ENCODE data around the gene GTSF1L. TPM values are rescaled to one million over a fixed set of nuclear protein-coding genes. Genes with fewer than 3 reads are reported as not detected.

The GTSF1L gene
- total RNA-seq (2021) (not detected in 3 replicates), Bru-seq, nascent RNA (not detected)
- long read RNA-seq, experiment 1: 0 reads
- long read RNA-seq, experiment 2: 0 reads
- long read RNA-seq, experiment 3: 0 reads

DNA sequence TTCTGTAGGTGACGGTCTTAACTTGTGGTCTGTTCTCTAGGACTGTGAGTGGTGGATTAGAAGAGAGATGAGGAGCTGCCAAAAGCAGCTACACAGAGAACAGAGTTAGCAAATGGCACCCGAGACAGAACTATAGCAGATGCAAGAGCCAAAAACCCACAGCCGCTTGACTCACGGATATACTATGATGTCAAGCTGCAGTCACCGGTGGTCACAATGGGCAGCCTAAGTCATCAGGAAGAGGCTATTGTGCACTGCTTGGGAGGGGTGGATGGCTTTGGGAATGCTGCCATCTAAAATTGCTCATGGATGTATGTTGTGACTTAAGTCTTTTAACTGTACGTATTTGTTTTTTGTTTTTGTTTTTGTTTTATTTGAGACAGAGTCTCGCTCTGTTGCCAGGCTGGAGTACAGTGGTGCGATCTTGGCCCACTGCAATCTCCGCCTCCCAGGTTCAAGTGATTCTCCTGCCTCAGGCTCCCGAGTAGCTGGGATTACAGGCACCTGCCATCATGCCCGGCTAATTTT is at the start of gene GTSF1L:
Gene GTSF1L, minus strand, starts transcription at position 192 of the 528 bp plus-strand sequence. CDS start 308 bp downstream, outside the sequence.
- Mint-ChIP-seq H3K27me3 (ENCODE audit: low read depth) (no peaks in the 10 kb centered on the region), H3K9me3 (peaks cover 3% of the 10 kb centered on the region; the same call in 1 of the 2 replicates), H3K27ac (no peak within 1 kb of the TSS), H3K4me1 (peaks cover 2% of the 10 kb centered on the region; the same call in 1 of the 2 replicates), H3K36me3 (no peaks in the 10 kb centered on the region), H3K4me3 (no peak within 1 kb of the TSS)
- CTCF ChIA-PET: no interaction called here
- ATAC-seq: no peak
- DNase-seq (ENCODE audit: low spot score): no peak
- TF ChIP-seq NR2C2 (CRISPR knock-in tag; IDR thresholded peaks at IDR 0.05) (no peak), GRHL2 (CRISPR knock-in tag; IDR thresholded peaks at IDR 0.05; ENCODE audit: insufficient replicate concordance, severe bottlenecking) (no peak), ZNF317 (CRISPR knock-in tag; IDR thresholded peaks at IDR 0.05; ENCODE audit: borderline replicate concordance, low read depth) (no peak), GABPB1 (CRISPR knock-in tag; IDR thresholded peaks at IDR 0.05) (no peak), NFYB (CRISPR knock-in tag; conservative IDR thresholded peaks at IDR 0.05; ENCODE audit: low read depth) (no peak), MYBL2 (CRISPR knock-in tag; IDR thresholded peaks at IDR 0.05) (no peak), OVOL2 (CRISPR knock-in tag; IDR thresholded peaks at IDR 0.05; ENCODE audit: borderline replicate concordance) (no peak), CREM (CRISPR knock-in tag; IDR thresholded peaks at IDR 0.05) (no peak), MXD4 (CRISPR knock-in tag; IDR thresholded peaks at IDR 0.05; ENCODE audit: borderline replicate concordance) (no peak)
- TF ChIP-seq, protein P1, sequence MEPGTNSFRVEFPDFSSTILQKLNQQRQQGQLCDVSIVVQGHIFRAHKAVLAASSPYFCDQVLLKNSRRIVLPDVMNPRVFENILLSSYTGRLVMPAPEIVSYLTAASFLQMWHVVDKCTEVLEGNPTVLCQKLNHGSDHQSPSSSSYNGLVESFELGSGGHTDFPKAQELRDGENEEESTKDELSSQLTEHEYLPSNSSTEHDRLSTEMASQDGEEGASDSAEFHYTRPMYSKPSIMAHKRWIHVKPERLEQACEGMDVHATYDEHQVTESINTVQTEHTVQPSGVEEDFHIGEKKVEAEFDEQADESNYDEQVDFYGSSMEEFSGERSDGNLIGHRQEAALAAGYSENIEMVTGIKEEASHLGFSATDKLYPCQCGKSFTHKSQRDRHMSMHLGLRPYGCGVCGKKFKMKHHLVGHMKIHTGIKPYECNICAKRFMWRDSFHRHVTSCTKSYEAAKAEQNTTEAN (CRISPR knock-in tag; IDR thresholded peaks at IDR 0.05): no peak
- TF ChIP-seq, protein P2, sequence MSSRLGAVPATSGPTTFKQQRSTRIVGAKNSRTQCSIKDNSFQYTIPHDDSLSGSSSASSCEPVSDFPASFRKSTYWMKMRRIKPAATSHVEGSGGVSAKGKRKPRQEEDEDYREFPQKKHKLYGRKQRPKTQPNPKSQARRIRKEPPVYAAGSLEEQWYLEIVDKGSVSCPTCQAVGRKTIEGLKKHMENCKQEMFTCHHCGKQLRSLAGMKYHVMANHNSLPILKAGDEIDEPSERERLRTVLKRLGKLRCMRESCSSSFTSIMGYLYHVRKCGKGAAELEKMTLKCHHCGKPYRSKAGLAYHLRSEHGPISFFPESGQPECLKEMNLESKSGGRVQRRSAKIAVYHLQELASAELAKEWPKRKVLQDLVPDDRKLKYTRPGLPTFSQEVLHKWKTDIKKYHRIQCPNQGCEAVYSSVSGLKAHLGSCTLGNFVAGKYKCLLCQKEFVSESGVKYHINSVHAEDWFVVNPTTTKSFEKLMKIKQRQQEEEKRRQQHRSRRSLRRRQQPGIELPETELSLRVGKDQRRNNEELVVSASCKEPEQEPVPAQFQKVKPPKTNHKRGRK (CRISPR knock-in tag; IDR thresholded peaks at IDR 0.05; ENCODE audit: borderline replicate concordance): no peak
- TF ChIP-seq, protein P3, sequence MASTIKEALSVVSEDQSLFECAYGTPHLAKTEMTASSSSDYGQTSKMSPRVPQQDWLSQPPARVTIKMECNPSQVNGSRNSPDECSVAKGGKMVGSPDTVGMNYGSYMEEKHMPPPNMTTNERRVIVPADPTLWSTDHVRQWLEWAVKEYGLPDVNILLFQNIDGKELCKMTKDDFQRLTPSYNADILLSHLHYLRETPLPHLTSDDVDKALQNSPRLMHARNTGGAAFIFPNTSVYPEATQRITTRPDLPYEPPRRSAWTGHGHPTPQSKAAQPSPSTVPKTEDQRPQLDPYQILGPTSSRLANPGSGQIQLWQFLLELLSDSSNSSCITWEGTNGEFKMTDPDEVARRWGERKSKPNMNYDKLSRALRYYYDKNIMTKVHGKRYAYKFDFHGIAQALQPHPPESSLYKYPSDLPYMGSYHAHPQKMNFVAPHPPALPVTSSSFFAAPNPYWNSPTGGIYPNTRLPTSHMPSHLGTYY (CRISPR knock-in tag; IDR thresholded peaks at IDR 0.05): no peak
- POLR2A ChIA-PET: no interaction called here

DNA sequence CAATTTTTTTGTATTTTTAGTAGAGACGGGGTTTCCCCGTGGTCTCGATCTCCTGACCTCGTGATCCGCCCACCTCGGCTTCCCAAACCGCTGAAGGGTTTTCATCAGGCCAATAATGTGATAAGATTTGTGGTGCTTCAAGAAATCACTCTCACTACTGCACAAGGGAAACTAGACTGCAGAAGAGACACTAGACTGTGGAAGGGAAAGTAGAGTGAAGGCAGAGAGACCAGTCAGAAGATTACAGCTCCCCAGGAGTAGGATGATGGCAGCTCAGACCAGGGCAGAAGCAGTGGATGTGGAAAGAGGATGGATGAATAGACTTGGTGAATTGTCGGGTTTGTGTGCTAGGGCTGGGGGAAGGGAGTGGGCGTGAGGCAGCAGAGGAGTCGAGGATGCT is 48.0 kb upstream of the GTSF1L start:
- H3K36me3 Mint-ChIP-seq: peaks cover 6% of the 10 kb centered on the region; the same call in 1 of the 2 replicates
- DNase-seq (ENCODE audit: low spot score): no peak
- H3K27me3 Mint-ChIP-seq (ENCODE audit: low read depth): peaks cover 3% of the 10 kb centered on the region
- H3K27ac Mint-ChIP-seq: no peak overlapping the region
- no peaks in the 10 kb centered on the region for H3K4me1 Mint-ChIP-seq
- POLR2A ChIA-PET: no interaction called here
- no peak overlapping the region for H3K4me3 Mint-ChIP-seq
- ATAC-seq: no peak
- CTCF ChIA-PET: interaction anchor here (0.6 kb wide), 1 partner anchor 293 kb away, joined by 3 read pairs; no protein-coding TSS in a partner anchor
- H3K9me3 Mint-ChIP-seq: peaks cover 36% of the 10 kb centered on the region
- TF ChIP-seq, protein P4, sequence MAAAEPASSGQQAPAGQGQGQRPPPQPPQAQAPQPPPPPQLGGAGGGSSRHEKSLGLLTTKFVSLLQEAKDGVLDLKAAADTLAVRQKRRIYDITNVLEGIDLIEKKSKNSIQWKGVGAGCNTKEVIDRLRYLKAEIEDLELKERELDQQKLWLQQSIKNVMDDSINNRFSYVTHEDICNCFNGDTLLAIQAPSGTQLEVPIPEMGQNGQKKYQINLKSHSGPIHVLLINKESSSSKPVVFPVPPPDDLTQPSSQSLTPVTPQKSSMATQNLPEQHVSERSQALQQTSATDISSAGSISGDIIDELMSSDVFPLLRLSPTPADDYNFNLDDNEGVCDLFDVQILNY (CRISPR knock-in tag; IDR thresholded peaks at IDR 0.05): no peak
- TF ChIP-seq ZNF232 (CRISPR knock-in tag; IDR thresholded peaks at IDR 0.05) (no peak), NR2C2 (CRISPR knock-in tag; IDR thresholded peaks at IDR 0.05) (no peak), SMAD3 (CRISPR knock-in tag; IDR thresholded peaks at IDR 0.05; ENCODE audit: borderline replicate concordance) (no peak), SMAD4 (CRISPR knock-in tag; IDR thresholded peaks at IDR 0.05) (no peak), NFYB (CRISPR knock-in tag; conservative IDR thresholded peaks at IDR 0.05; ENCODE audit: low read depth) (no peak), TEAD1 (CRISPR knock-in tag; IDR thresholded peaks at IDR 0.05) (no peak), ATF1 (CRISPR knock-in tag; IDR thresholded peaks at IDR 0.05) (no peak), MXD4 (CRISPR knock-in tag; IDR thresholded peaks at IDR 0.05; ENCODE audit: borderline replicate concordance) (no peak)
- TF ChIP-seq, protein P5, sequence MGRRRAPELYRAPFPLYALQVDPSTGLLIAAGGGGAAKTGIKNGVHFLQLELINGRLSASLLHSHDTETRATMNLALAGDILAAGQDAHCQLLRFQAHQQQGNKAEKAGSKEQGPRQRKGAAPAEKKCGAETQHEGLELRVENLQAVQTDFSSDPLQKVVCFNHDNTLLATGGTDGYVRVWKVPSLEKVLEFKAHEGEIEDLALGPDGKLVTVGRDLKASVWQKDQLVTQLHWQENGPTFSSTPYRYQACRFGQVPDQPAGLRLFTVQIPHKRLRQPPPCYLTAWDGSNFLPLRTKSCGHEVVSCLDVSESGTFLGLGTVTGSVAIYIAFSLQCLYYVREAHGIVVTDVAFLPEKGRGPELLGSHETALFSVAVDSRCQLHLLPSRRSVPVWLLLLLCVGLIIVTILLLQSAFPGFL (CRISPR knock-in tag; IDR thresholded peaks at IDR 0.05; ENCODE audit: borderline replicate concordance): no peak
- TF ChIP-seq, protein P1 (CRISPR knock-in tag; IDR thresholded peaks at IDR 0.05): no peak
- TF ChIP-seq, protein P6, sequence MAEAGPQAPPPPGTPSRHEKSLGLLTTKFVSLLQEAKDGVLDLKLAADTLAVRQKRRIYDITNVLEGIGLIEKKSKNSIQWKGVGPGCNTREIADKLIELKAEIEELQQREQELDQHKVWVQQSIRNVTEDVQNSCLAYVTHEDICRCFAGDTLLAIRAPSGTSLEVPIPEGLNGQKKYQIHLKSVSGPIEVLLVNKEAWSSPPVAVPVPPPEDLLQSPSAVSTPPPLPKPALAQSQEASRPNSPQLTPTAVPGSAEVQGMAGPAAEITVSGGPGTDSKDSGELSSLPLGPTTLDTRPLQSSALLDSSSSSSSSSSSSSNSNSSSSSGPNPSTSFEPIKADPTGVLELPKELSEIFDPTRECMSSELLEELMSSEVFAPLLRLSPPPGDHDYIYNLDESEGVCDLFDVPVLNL (CRISPR knock-in tag; IDR thresholded peaks at IDR 0.05; ENCODE audit: borderline replicate concordance, low read depth): no peak
- TF ChIP-seq, protein P7, sequence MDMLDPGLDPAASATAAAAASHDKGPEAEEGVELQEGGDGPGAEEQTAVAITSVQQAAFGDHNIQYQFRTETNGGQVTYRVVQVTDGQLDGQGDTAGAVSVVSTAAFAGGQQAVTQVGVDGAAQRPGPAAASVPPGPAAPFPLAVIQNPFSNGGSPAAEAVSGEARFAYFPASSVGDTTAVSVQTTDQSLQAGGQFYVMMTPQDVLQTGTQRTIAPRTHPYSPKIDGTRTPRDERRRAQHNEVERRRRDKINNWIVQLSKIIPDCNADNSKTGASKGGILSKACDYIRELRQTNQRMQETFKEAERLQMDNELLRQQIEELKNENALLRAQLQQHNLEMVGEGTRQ (CRISPR knock-in tag; IDR thresholded peaks at IDR 0.05): no peak
- TF ChIP-seq, protein P8, sequence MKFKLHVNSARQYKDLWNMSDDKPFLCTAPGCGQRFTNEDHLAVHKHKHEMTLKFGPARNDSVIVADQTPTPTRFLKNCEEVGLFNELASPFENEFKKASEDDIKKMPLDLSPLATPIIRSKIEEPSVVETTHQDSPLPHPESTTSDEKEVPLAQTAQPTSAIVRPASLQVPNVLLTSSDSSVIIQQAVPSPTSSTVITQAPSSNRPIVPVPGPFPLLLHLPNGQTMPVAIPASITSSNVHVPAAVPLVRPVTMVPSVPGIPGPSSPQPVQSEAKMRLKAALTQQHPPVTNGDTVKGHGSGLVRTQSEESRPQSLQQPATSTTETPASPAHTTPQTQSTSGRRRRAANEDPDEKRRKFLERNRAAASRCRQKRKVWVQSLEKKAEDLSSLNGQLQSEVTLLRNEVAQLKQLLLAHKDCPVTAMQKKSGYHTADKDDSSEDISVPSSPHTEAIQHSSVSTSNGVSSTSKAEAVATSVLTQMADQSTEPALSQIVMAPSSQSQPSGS (CRISPR knock-in tag; IDR thresholded peaks at IDR 0.05; ENCODE audit: borderline replicate concordance, low read depth): no peak
